HG03095 (cell line): Measurements from ENCODE around the gene MEG3.

Experiments used
- ATAC-seq: cut with Tn5 transposase; IDR thresholded peaks from one replicate; pipeline ENCODE4 v1.9.1; 2021; ENCODE audit warnings: moderate library complexity; ENCODE audit not compliant: unreplicated experiment

Gene MEG3

DNA sequence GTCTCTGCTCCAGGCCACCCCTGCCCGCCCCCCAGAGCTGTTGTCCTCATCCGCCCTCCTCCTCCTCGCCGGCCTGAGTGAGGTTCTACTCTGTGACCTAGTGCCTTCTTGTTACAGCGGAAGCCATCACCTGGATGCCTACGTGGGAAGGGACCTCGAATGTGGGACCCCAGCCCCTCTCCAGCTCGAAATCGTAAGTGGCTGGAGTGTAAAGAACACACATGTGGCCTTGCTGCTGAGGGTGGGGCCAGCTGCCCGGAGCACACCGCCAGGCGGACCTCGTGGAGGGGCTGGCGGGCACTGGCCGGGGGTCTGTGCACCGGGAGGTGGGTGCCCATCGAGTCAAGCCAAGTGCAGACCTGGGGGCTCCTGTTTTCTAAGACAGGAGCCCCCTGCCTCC lies 19.4 kb downstream of the MEG3 start:
- ATAC-seq, result no peak

DNA sequence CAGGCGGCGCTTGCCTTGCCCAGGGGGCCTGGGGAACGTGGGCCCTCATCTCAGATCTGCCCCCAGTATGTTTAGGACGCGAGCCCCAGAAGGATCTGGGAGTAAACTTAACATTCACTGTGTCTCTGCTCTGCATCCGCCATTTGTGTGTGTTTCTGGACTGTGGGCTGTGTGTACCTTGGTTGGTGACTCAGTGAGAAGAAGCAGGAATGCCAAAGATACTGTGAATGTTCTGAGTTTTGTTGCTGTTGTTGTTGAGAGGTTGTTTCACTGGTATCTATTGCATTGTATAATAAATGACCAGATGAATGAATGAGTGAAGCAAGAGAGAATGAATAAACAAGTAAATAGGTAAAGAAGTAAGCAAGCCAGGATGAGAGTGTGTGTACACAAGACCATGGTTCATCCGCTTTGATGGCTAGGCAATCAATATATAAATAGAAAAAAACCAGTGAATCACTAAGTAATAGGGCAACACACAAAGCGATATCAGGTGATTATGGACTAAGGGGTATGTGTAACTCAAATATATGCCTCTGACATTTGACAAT lies 20.5 kb downstream of the MEG3 start:
- no peak for ATAC-seq

GRCh38 chr14:100849115-100849781 lies 23.3 kb downstream of the MEG3 start:
- no peak for ATAC-seq

GRCh38 chr14:100850841-100851585 lies 25.1 kb downstream of the MEG3 start:
- no peak for ATAC-seq

DNA sequence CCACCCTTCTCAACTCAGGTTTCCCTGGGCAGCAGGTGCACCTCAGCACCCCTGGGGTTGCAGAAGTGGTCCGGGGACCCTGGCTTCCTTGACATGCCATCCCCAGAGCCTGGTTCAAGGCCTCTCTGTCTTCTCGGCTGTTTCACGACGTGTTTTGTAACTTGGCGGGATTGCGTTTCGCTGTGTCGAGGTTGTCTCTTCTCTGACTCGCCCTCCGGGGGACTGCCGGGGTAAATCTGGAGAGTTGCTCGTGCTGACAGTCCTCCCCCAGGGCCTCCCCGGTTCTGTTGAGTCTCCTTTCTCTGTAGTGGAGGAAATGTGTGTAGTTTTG lies 25.6 kb downstream of the MEG3 start:
- no peak for ATAC-seq

DNA sequence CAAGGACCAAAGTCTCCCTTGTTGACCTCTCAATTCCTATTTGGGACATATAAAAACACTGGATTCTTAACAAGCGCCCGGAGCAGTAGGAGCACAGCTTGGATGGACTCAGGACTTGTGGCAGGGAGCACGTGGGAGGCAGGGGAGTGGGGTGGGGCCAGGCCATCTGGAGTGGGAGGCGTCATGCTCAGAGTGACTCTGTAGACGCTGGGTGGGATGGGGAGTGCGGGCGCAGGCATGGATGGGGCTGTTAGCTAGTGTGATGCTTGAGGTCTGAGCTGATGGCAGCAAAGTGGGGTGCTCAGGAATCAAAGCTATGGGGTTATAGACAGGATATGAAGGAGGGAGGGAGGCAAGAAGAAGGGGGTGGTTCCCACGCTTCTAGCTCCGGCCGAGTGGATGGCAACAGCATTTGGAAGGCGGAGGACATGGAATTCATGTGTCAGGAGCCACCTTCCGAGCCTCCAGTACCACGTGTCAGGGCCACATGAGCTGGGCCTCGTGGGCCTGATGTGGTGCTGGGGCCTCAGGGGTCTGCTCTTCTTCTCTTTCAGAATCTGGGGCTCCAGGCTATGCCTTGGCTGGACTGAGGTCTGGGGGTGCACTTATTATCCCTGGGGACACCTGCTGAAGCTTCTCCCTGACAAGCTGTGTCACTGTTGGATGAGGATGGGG lies 26.2 kb downstream of the MEG3 start:
- no peak for ATAC-seq

DNA sequence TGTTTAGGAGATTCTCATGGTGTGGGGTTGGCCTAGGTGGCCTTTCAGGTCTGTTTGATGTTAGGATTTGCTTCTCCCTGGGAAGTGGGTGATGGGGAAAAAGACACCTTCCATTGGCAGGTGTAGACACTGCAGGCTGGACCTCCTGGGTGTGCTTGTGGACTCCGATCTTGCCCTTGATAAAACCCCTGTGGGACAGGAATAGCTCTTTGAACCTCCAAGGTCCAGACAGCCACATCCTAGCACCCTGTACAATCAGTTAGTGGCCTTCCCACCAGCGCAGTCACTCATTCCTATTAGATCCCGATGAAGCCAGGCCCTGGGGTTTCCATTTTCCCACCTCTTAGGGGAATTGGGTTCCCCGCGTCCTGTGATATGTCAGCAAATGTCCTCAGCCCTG lies 28.5 kb downstream of the MEG3 start:
- no peak for ATAC-seq

DNA sequence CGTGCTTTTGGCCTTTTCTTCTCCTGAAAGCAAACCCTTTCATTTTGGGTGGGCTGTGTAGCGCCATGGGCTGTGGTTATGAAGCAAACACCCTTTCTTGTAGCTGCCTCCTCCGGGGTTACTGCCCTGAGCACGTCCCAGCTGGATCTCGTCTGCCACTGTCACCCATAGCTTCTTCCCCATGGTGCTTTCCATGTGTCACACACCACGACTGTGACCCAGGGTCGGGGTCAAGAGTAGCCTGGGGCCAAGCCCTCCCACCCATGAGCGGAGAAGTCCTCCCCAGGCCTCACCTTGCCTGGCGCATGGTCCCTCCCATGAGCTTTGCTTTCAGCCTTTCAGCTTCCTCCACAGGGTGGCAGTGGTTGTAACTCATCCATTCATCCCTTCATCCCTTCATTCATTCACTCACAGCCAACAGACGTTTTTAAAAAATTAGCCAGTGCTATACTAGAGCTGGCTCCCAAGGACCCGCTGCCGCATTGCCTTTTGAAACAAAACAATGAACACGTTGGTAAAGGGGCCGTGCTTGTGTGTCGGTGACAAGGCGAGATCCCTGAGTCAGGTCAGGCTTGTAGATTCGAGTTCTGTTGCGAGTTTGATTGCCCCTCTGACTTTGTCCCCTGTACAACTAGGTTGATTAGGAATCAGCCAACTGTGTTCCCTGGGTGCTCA lies 29.5 kb downstream of the MEG3 start:
- ATAC-seq, result no peak

- ATAC-seq, result no peak
Measured at GRCh38 chr14:100856056-100856950, 30.4 kb downstream of the MEG3 start.

- no peak for ATAC-seq
Measured at GRCh38 chr14:100857233-100857922, 31.5 kb downstream of the MEG3 start.

DNA sequence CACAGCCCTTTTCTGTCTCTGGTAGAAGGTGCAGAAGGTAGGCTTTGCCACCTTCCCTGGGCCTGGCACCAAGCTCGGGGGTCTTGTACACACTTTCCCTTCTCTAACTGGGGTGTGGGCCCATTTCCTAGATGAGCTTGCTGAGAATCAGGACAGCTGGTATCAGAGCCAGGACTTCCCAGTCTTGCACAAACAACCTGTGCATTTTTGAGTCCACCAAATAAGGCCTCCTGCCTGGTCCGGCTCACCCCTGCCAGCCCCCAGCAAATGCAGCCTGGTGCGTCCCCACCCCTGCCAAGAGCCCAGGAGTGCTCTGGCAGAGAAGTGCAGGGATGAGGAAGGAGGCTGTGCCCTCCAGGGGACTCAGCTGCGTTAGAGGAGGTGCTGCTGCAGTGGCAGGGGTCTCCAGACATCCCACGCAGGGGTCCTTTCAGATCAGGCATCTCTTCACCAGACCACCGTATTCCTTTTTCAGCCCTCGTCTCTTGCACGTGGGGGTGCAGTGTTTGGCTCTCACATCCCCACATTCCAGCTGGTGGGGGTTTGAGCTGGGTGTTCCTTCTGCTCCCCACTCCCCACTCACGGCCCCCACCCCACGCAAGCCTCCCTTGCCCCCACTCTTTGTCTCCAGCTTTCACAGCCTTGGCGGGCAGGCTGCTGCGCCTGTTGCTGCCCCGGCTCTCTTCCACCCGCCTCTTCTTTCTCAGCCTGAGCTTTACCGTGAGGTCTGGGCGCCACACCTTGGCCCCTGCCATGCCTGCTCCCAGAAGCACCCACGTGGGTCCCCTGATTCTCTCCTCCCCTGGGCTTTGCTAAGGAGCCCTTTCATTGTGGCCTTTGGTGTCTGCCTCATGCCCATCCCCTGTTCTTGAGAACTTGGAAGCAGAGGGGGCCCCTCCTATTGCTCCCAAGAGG lies 32.3 kb downstream of the MEG3 start:
- no peak for ATAC-seq

- ATAC-seq, result no peak
Measured at GRCh38 chr14:100858838-100859220, 32.9 kb downstream of the MEG3 start.

- no peak for ATAC-seq
Measured at GRCh38 chr14:100859781-100860180, 33.9 kb downstream of the MEG3 start.

DNA sequence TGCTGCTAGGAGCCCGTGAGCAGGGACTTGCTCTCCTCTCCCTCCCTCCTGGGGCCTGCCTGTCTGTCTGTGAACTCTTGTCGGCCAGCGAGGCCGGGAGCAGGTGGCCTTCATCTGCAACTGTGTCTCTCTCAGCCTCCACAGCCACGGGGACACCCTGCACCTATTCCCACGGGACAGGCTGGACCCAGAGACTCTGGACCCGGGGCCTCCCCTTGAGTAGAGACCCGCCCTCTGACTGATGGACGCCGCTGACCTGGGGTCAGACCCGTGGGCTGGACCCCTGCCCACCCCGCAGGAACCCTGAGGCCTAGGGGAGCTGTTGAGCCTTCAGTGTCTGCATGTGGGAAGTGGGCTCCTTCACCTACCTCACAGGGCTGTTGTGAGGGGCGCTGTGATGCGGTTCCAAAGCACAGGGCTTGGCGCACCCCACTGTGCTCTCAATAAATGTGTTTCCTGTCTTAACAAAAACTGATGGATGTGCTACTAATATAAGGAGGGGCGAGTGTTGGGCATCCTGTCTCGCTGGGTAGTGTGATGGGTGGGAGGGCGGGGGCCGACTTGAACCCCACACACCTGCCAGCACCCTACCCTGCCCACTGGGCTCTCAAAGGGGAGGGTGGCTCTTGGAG lies 34.8 kb downstream of the MEG3 start:
- ATAC-seq, result no peak

GRCh38 chr14:100861188-100861936 lies 35.4 kb downstream of the MEG3 start:
- no peak for ATAC-seq

GRCh38 chr14:100861937-100862247 lies 36.0 kb downstream of the MEG3 start:
- ATAC-seq, result no peak

DNA sequence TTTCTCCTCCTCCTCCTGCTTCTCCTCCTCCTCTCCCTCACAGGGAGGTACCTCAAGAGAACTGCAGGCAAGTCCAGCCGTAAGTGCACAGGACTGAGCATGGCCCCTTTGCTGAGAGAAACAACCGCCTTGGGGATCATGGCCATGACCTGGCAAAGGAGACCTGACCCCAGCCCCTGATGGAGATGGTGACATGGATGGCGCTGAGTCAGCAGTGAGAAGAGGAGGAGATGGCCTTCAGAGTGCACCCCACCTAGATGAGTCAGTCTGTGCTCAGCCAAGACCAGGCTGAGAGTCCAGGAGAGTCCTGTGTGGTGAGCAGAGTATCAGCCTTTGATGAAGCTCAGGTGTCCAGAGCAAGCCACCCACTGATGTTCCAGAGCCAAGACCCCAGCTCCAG lies 36.4 kb downstream of the MEG3 start:
- ATAC-seq, result no peak

DNA sequence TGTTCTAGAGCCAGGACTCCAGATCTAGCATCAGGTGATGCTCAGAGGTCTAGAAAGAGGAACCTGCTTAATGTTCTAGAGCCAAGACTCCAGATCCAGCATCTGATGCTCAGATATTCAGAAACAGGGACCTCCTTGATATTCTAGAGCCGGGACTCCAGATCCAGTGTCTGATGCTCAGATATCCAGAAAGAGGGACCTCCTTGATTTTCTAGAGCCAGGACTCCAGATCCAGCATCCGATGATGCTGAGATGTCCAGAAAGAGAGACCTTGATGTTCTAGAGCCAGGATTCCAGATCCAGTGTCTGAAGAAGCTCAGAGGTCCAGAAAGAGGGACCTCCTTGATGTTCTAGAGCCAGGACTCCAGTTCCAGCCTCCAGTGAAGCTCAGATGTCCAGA lies 36.9 kb downstream of the MEG3 start:
- ATAC-seq, result no peak
